ENCODE data around the gene ERH.
A peak's percentile ranks its signal among the peaks of the same experiment; 100 is the strongest.

Gene ERH

GRCh38 chr14:69356903-69357543 lies 41.1 kb downstream of the ERH start:
- peak; percentile 81 for DNase-seq (ENCODE audit: low read depth, low spot score)

DNA sequence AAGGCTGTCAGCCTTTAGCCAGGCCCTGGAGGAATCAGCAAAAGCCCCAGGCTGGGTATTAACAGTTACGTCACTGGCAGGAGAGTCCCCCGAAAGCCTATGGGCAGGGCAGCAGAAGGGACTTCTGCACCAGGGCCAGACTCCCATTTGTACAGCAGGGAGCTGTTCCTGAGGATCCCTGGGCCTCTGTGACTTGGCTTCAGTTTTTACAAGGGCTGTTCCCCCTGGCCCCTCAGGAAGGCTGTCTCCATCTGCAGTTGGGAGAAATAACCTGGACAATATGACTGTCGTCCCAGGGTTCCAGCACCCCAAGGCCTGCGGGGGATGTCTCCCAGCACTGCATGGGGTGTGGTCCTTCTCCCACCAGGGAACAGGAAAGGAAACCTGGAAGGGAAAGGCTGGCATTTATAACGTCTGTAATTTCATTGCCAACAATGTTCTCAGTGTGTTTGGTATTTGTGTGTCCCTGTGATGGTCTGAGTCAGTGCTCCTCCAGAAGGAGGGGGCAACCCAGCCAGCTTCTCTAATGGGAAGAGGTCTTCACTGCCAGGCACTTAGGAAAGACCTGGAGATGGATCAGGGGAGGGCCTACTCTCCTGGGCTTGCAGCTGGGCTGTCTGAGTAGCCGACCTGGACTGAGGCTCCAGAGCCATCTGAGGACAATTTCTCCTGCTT lies 42.4 kb downstream of the ERH start:
- no peak for DNase-seq (ENCODE audit: low read depth, low spot score)

DNA sequence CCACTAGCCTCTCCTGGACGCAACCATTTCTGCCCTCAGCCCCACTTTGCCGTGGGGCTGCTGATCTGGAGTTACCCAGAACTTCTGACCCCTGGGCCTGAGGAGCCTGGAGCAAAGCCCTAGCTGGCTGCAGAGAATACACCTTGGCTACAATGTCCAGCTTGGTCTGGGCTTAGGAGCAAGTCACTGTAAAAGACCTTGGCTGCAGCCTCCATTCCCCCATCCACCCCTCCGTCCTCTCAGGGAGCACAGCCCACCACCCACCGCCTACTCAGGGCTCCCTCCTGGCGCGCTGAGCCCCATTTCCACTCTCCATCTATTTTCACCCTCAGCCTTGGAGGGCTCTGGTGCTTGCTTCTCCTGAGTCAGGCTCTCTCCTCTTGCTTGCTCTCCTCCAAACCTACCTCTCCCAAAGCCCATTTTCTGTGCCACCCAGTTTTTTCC lies 42.9 kb downstream of the ERH start:
- DNase-seq (ENCODE audit: low read depth, low spot score), result no peak

DNA sequence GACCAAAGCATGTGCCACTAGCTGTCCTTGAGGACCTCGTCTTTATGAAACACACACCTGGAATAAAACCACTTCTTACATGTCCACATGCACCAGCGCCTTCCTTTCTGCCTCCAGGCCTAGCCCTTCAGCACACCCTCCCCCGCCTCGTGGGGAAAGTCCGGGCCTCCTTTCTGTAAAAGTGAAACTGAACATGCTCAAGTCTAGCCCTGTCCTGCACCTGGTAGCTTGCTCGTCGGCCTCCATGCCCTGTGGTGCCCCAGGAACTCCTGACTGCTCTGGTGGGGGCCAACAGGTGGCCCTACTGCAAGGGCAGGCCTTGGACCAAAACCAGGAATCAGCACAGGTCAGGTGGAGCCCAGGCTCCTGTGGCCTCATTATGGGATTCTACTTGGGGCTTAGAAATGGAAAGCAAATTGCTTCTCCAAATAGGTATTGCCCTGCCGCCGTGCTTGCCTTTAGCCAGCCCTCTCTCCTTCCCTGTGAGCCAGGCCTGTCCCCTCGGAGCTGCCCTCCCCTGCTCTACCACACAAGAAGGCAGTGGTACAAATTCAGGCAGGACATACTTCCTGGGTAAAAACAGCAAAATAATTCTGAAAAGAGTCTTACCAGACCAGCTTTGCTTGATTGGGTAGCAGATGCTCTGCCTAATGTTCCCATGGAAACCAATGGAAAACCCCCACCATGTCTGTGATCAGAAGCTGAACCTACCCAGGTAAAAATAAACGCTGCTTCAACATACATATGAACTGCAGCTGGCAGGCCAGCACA lies 43.5 kb downstream of the ERH start:
- no peak for DNase-seq (ENCODE audit: low read depth, low spot score)

GRCh38 chr14:69353168-69353567 lies 44.9 kb downstream of the ERH start:
- no peak for DNase-seq (ENCODE audit: low read depth, low spot score)

DNA sequence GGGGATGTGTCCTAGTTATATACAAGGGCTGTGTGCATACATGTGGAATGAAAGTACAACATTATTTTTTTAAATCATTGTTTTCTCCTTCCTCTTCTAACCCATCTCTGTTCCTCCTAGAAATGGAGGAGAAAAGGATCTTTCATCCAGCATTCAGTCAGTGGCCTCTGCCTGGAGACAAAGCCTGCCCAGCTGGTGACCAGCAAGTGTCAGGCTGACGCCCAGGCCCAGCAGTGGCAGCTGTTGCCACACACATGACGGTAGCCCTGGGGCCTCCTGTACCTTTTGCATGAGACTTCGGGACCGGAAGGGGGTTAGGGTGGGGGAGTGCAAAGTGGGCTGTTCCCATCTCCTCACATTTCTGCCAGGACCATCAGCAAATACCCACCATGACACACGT lies 46.2 kb downstream of the ERH start:
- DNase-seq (ENCODE audit: low read depth, low spot score), result no peak

DNA sequence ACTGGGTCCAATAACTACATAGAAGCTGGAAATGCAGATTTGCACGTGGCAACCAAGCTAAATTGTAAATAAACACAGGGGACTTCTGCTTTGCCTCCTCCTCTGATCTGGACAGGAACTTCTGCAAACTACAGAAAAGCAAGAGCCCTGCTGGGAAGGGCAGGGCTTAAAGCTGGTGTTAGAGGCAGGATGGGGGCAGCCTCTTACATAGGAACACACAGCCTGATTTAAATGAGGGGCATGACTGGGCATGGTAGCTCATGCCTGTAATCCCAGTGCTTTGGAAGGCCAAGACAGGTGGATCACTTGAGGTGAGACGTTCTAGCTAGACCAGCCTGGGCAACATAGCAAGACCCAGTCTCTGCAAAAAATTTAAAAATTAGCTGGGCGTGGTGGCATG lies 46.7 kb downstream of the ERH start:
- DNase-seq (ENCODE audit: low read depth, low spot score), result no peak

- DNase-seq (ENCODE audit: low read depth, low spot score), result no peak
These were observed 47.2 kb downstream of the ERH start for GRCh38 chr14:69350892-69351291.

DNA sequence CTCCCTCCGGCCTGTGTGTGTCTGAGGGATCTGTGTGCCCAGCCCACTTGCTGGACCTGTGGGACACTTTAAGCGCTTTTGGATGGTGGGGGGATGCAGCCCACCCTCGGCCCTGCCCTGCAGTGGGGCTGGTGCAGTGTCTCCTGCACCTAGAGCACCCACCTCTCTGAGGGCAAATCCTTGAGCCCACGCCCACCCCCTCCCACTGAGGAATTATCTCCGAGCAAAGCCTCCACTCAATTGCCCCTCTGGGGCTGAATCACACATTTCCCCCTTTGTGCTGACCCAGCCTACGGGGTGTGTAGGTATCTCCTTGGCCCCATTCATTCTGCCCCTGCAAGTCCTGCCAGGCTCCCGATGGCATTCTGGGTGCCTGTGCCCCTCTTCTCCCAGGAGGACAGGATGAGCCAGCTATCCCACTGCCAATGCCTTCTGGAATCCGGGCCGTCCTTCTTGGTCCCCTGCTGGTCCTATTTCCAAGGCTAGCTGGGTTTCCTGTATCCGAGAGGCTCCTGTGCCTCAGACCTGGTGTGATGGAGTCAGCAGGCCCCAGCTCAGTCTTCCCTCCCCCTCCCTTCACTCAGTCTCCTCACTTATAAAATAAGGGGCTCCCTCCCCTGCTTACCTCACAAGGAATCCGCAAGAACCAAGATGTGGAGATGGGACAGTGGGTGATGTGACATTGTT lies 48.9 kb downstream of the ERH start:
- no peak for DNase-seq (ENCODE audit: low read depth, low spot score)

- DNase-seq (ENCODE audit: low read depth, low spot score), result peak; percentile 84
These were observed 51.4 kb downstream of the ERH start for GRCh38 chr14:69346710-69347109.

- DNase-seq (ENCODE audit: low read depth, low spot score), result peak; percentile 88
These were observed 52.7 kb downstream of the ERH start for GRCh38 chr14:69345402-69345801.

DNA sequence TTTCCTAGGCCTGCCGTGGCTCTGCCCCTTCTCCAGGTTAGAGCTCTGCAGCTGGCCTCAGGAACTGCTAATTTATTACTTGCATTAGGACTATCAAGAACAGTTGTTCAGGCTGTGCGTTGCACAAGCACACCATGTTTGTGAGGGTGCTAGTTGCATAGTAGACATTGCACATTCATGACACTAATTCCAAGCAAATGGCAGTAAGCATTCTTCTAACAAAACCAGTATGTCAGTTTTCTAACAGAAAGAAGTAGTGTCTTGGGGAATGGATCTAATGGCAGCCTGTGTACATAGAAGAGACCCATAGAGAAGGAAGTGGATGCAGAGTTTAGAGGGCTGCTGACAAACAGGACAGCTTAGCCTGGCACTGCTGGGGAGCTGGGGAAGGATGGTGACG lies 53.9 kb downstream of the ERH start:
- DNase-seq (ENCODE audit: low read depth, low spot score), result no peak

DNA sequence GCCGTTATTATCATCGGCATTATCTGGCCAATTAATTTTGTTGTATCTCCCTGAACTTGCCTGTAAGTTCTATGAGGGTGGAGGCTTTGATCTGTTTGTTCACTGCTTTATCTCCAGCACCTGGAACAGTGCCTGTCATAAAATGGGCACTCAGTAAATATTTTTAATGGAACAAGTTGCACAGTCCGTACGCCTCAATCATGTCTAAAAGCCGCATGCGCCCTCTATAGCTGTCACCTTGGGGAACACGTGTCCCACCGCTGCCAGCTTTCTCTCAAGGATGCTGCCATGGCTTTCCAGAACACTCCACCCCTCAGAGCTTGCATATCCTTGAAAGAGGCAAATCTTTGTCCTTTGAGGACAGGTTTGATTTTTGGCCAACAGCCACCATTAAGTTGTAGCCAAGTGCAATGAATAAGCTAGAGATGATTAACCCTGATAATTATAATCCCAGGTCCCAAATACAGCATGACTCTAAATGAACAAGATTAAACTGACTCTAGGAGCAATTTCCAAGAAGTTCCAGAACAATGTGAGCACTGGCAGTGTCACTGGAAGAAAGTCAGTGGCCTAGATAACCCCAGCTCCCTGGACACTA lies 55.1 kb downstream of the ERH start:
- DNase-seq (ENCODE audit: low read depth, low spot score), result no peak

- no peak for DNase-seq (ENCODE audit: low read depth, low spot score)
These were observed 58.7 kb downstream of the ERH start for GRCh38 chr14:69339426-69339825.

DNA sequence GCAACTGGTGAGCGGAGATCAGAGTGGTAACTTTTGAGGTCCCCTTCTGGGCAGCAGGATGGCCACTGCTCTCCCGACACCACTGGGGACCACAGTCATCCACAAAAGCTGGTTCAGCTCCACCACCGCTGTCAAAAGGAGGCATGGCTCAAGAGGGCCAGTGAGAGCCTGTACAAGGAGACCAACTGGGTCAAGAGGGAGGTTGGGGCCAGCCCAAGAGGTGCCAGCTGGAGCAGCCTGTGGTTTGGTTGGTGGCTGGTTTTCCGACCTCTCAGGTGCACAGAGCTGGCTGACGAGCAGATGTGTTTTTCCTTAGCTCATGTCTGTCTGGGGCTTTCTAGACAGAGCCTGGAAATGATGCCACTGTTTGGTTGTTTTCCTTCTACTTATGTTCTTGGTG lies 60.1 kb downstream of the ERH start:
- no peak for DNase-seq (ENCODE audit: low read depth, low spot score)

- DNase-seq (ENCODE audit: low read depth, low spot score), result peak; percentile 77
These were observed 62.7 kb downstream of the ERH start for GRCh38 chr14:69335371-69335771.

- no peak for DNase-seq (ENCODE audit: low read depth, low spot score)
These were observed 63.5 kb downstream of the ERH start for GRCh38 chr14:69334576-69334975.

- no peak for DNase-seq (ENCODE audit: low read depth, low spot score)
These were observed 64.2 kb downstream of the ERH start for GRCh38 chr14:69333791-69334337.

GRCh38 chr14:69332782-69333395 lies 65.2 kb downstream of the ERH start:
- DNase-seq (ENCODE audit: low read depth, low spot score), result no peak

DNA sequence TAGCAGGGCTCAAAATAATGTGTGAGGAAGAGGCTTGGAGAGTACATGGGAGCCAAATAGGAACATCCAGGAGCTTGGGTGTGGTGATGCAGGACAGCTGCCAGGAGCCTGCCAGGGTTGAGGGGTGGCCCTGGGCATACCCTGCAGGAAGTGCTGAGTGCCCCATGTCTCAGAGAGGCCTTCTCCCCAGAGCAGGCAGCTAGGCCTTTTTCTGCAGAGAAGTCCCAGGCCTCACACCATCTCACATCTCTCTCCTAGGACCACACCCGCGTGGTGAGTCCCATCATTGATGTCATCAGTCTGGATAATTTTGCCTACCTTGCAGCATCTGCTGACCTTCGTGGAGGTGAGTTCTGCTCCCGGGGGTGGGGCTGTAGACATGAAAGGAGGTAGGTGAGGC lies 66.9 kb downstream of the ERH start:
- DNase-seq (ENCODE audit: low read depth, low spot score), result no peak

All from ELF-1 (cell line).